Measurements from ENCODE around the gene PLXNA4. TPM values are rescaled to one million over a fixed set of nuclear protein-coding genes. Genes with fewer than 3 reads are reported as not detected.

The PLXNA4 gene
- total and polyA plus RNA-seq, 9 of the 15 experiments (the other 6 are each of a cell fraction or from before 2014, with no cell fraction given) = under 0.01 to 0.09 TPM; not detected in 7

- CTCF ChIA-PET (ENCODE audit: low intra/inter-chr PET ratio) = no interaction called here
- intact Hi-C loops (cut with micrococcal nuclease) (no loop called here), in situ Hi-C loops (cut with MboI) (no loop called here)
- no TSS peak for BruUV-seq (replicated peaks)
- FAIRE-seq (no peak), ATAC-seq (no peak), DNase-seq (ENCODE audit: extremely low read depth in 1 of 4, low spot score in 3 of 4) (no peak)
- peaks cover 3% of the 10 kb centered on the region for H4K20me1 ChIP-seq (replicated peaks; ENCODE audit: control insufficient read depth, insufficient read depth, low read length)
- peaks cover 0 to 12% of the 10 kb centered on the region in 2 experiments; a peak in 2 of 5 replicates for H3K27me3 ChIP-seq (ENCODE audit: control insufficient read depth in 2 of 2, insufficient read depth in 2 of 2, low read length in 2 of 2)
- no peak for TF ChIP-seq ZBTB2 (IDR thresholded peaks at IDR 0.05)
- no peak for TF ChIP-seq ZNF780A (CRISPR knock-in tag; IDR thresholded peaks at IDR 0.05)
- no peak for TF ChIP-seq HEY1 (CRISPR knock-in tag; IDR thresholded peaks at IDR 0.05; ENCODE audit: borderline replicate concordance)
- TF ChIP-seq NCOA2 (IDR thresholded peaks at IDR 0.05; ENCODE audit: partially characterized antibody in 2 of 2) = no peak
- no peaks in the 10 kb centered on the region for H3K9me3 ChIP-seq (replicated peaks; ENCODE audit: control insufficient read depth, insufficient read depth, low read depth, low read length)
- no peak overlapping the region for H3K27ac ChIP-seq (ENCODE audit: extremely low read depth, low read depth, low read length)
- H3K4me2 ChIP-seq (ENCODE audit: insufficient read depth, low read length) = no peak overlapping the region
- H2AFZ ChIP-seq (ENCODE audit: low read depth, low read length) = no peak overlapping the region
- POLR2A ChIA-PET = interaction anchor here (0.7 kb wide), 1 partner anchor 12 kb away, joined by 4 read pairs; no protein-coding TSS in a partner anchor
- WGBS (ENCODE audit: insufficient coverage, low coverage, missing lambda C conversion rate) = 0% methylated on average over 6 of the region's 6 CpGs
- H3K36me3 ChIP-seq (ENCODE audit: control insufficient read depth, insufficient read depth, low read length) = no peaks in the 10 kb centered on the region
- no peak overlapping the region for H3K9ac ChIP-seq (ENCODE audit: insufficient read depth in 1 of 2, low read depth in 2 of 2, low read length in 2 of 2)
- no peaks in the 10 kb centered on the region for H3K9me1 ChIP-seq (ENCODE audit: control insufficient read depth, insufficient read depth, low read length)
- no peaks in the 10 kb centered on the region for H3K79me2 ChIP-seq (ENCODE audit: control insufficient read depth, insufficient read depth, low read length)
- no peaks in the 10 kb centered on the region for H3K4me1 ChIP-seq (replicated peaks in 1 of 2; ENCODE audit: control insufficient read depth in 2 of 2, insufficient read depth in 2 of 2, low read length in 2 of 2)
- H3K4me3 ChIP-seq = no peak overlapping the region
Observed at GRCh38 chr7:132518839-132519173, 57.5 kb downstream of the PLXNA4 start.
